GM19328 (cell line): Measurements from ENCODE around the gene CEP41.

Experiments
- ATAC-seq: cut with Tn5 transposase; IDR thresholded peaks from one replicate; pipeline ENCODE4 v1.9.1; 2021; ENCODE audit warnings: mild to moderate bottlenecking, moderate library complexity; ENCODE audit not compliant: unreplicated experiment

CEP41 gene

GRCh38 chr7:130440527-130441365 lies at the start of gene CEP41:
Gene CEP41 (minus strand): TSS chr7:130441016. CDS start chr7:130440966, 50 bp downstream.
- ATAC-seq = peak; percentile 96

DNA sequence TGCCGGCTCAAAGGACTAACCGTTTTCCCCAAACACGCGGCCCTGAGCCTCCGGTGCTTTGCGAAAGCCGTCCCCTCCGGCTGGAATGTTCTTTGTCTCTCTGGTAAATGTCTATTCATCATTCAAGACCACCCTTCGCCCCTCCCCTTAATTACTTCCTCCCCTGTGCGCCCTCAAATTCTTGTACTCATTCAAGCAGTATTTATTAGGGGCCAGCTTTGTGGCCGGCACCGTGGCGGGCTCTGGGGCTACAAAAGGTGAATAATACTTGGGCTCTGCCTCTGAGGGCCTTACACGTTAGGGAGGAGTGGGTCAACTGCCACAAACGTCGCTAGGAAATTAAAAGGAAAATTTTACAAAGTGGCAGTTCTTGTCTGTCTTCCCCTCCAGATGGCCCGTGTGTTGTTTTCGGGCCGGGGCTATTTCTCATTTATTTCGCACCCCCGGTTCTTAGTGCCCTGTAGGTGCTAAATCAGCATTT lies 49.5 kb upstream of the CEP41 start:
- no peak for ATAC-seq

- no peak for ATAC-seq
These were observed 48.5 kb upstream of the CEP41 start for GRCh38 chr7:130489140-130489983.

DNA sequence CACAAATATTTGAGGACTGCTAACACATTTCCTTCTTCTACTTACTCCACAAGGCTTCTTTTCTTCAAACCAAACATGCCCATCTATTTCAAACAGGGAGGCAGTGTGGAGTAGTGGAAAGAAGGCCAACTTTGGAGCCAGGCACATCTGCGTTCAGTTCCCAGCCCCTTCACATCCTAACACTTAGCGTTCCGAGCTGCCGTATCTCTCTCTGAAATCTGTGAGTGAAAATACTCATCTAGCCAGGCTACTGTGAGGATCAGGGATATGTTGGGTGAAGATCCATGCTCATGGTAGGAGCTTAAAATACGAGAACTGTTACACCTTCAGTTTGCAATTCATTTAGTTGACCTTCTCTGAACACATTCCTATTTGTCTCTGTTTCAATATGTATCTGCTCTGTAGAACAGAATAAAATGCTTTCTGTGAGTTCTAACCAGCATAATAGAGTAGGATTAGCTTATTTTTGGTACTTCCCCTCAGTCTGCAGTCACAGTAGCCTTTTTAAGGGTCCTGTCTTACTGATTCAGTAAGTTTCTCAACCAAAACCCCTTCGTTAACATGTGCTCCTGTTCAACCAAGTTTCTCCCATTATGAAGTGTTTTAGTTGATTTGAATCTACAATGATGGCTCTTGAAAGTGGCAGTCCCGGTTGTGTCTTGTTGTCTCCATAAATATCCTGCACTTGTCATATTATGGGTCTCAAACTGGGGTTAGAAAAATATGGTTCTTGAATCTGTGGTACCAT lies 47.8 kb upstream of the CEP41 start:
- no peak for ATAC-seq

- no peak for ATAC-seq
These were observed 46.2 kb upstream of the CEP41 start for GRCh38 chr7:130486954-130487436.

GRCh38 chr7:130486114-130486953 lies 45.5 kb upstream of the CEP41 start:
- ATAC-seq = no peak

- ATAC-seq = no peak
These were observed 44.9 kb upstream of the CEP41 start for GRCh38 chr7:130485734-130486113.

DNA sequence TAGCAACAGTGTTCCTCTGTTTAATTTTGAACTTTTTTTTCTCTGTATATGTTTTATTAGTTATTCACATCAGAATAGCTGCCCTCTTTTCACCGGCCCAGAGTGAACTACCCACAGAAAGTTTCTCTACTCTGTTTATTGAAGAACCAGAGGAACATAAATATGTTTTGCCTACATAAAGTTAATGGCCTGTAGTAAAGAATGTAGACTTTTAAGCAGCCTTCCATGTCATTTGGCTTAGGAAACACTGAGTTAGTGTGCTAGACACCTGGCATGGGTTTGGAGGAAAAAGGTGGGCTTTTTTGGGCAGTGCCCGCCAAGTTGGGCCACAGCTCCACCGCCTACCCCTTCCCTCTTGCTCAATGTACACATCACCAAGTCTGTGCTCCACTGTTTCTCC lies 42.2 kb upstream of the CEP41 start:
- ATAC-seq = no peak

DNA sequence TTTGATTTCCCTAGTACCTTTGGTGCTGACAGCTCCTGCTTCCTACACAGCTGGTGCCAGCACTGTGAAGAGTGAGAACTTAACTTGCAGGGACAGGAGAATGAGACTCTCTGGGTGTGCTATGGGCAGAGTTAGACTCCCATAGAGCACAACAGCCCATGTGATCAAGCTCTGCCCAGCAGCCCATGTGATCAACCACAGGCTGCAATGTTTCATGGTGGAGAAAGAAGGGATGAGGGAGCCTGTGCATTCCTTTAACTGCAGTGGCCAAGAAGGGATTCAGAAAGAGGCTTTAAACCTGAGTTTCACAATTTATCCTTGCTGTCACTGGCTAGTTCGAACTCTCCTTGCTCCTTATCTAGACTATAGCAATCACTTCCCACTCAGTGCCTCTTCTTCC lies 41.1 kb upstream of the CEP41 start:
- ATAC-seq = no peak

DNA sequence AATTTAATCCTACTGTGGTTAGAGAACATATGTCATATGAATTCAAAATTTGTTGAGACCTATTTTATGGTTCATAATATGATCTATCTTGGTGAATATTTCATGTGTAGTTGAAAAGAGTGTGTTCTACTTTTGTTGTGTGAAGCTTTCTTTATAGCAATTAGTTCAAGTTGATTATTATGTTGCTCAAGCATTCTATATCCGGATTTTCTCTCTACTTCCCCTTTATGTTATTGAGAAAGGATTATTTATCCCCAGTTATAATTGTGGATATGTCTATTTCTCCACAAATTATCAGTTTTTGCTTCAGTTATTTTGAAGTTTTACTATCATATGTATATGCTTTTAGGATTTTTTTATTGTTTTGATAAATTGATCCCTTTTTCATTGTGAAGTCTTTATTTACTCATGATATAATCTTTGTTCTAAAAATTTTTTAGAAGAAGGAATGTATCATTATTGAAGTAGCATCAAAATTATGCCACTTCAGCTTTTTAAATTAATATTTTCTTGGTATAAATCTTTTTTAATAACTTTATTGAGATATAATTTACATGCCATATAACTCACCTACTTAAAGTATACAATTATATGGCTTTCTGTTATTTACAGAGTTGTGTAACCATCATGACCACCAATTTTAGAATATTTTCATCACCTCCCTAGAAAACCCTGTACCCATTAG lies 39.0 kb upstream of the CEP41 start:
- ATAC-seq = no peak

DNA sequence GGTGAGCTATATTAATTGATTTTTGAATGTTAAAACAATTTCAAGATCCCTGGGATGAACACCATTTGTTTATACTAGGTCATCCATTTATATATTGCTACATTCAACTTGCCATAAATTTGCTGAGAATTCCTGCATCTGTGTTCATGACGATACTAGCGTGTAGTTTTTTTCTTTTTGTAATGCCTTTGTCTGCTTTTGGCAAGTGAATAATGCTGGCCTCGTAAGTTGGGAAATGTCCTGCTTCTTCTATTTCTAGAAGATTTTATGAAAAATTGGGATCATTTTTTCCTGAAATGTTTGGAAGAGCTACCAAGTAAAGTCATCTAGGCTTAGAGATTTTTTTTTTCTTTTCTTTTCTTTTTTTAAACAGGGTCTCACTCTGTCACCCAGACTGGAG lies 38.2 kb upstream of the CEP41 start:
- no peak for ATAC-seq

GRCh38 chr7:130476297-130477150 lies 35.7 kb upstream of the CEP41 start:
- ATAC-seq = peak; percentile 75

- no peak for ATAC-seq
These were observed 35.0 kb upstream of the CEP41 start for GRCh38 chr7:130475776-130476175.

DNA sequence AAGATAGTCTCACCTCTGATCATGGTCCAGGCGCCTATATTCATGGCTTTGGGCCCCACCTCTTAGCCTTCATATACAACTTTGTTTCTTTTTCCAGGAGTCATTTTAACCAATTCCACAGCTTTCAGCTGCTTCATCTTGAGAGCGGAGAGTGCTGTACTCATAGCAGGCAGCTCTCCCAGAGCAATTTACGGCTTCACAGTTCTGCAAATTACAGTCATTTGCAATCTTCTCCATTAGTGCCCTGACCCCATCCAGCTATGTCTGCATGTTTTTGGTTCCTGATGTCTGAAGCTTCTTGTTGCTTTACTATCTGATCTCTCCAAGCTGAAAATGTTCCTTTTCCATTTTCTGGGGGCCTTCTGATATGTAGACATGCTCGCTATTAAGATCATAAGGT lies 33.1 kb upstream of the CEP41 start:
- no peak for ATAC-seq

DNA sequence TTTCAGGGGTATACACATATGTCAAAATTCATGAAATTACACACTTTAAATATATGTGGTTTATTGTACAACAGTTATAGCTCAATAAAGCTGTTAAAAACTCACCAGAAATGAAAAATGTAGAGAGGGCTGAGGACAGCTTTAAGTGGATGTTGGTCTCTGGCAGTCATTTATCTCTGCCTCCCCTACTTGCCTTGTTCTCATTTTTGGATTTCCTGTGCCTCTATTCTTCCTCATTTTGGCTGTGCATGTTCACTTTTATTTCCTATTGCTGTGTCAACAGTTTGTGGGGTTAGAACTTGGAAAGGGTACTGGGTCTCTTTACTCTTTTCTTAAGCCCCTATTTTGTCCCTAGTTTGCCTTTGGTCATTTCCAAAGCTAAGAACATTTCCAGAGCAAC lies 32.5 kb upstream of the CEP41 start:
- ATAC-seq = no peak

- ATAC-seq = no peak
These were observed 31.2 kb upstream of the CEP41 start for GRCh38 chr7:130471974-130472373.

DNA sequence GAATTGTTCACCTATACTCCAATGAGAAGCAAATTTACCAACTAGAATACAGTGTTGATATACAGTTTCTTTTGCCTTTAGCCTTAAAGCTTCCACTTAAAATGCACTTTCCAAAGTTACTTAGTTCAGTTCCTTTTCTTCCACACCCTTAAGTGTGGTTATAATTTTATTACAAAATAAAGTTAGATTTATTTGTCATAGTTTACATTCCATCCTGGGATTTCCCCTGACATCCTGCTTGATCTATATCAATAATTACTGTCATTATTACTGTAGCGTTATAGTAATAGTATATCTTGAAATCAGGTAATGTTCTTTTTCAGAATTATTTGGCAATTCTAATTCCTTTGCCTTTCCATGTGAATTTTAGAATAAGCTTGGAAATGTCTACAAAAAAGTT lies 27.8 kb upstream of the CEP41 start:
- no peak for ATAC-seq

DNA sequence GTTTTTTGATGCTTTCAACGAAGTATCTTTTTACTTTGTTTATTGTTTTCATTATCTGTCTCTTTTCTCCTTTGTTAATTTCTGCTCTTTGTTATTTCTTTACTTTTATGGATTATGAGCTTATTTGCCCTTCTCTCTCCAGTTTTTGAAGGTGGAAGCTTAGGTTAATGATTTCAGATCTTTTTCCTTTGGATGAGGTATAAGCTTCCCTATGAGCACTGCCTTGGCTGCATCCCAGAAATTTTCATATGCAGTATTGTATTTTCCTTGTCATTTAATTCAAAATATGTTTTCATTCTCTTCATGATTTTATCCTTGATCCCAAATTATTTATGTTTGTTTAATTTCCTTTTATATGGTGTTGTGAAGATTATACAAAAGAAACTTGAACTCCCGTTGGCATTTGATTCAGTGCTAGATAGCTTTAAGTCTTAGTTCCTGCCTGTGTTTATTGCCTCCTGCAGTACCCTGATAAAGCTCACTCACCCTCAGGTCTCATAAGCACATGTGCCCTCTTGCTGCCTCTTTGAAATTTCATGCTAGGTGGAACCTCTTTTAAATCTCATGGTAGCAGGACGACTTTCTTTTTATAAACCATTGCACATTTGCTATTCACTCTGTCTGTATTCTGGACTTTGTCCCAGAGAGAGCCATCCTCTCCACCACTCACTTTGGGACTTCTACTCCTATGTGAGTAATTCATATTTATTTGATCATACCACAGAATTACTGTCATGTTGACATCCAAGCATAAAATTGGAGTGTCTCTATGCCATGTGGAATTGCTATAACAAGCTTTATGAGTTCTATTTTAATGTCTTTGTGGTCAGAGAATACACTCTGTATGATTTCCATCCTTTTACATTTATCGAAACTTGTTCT lies 23.0 kb upstream of the CEP41 start:
- ATAC-seq = no peak
